ENCODE data around the gene C1orf53. TPM values are rescaled to one million over a fixed set of nuclear protein-coding genes. Genes with fewer than 3 reads are reported as not detected.

C1orf53 gene
- total and polyA plus RNA-seq, 2 of the 13 experiments (the other 11 are each of a cell fraction or from before 2014, with no cell fraction given) = 5.8 to 10.1 TPM

DNA sequence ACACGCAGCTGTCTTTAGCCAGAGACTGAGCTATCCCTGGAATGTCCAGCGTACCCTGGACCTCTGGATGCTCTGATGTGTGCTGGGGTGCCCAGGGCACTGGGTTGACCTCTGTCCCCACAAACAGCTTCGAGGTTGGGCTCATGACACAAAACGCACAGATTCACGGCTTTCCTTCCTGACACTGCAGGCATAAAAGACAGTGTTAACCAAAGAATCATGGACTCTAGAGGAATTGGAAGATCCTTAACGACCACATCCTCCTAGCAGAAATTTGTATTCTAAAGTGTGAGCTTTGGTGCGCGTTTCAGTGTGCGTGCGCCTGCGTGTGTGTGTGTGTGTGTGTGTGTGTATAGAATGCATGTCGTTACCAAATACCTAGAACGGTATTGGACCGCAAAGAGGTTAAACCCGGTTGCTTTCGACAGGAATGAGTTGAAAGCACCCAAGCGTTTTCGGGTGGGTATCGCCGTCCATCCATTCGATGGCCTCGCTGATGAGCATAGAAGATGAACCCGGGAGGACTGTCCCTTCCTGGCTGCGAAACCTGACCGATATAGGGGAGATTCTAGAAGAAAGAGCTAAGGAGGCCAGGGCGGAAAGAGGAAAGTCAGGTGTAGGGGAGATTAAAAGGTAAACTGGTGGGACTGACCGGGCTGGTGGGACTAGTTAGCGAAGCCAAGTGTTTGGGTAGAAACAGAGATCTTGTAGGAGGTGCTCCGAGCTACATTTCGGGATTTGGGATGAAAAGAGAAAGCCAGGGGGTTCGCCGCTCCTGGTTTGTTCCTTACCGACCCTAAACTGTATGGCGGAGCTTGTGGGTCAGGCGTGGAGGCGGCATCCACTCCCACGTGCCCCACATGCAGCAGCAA, 7.9 kb downstream of the C1orf53 start:
- in situ Hi-C loops (cut with HindIII; ENCODE audit: extremely low pct_ligation_motif_present, low pct_unique_long_range_greater_than_20kb) (loop anchor here (10.0 kb wide), 1 partner anchor 136 kb away; the partner anchor contains the start of gene DENND1B), intact Hi-C loops (cut with micrococcal nuclease; ENCODE audit: unreplicated experiment) (no loop called here)
- Histone ChIP-seq H3K36me3 (replicated peaks in 1 of 2; ENCODE audit: control insufficient read depth in 1 of 2, insufficient read depth in 2 of 2, low read length in 2 of 2) (no peaks in the 10 kb centered on the region), H3K27me3 (ENCODE audit: control insufficient read depth in 1 of 2, insufficient read depth in 2 of 2, low read length in 2 of 2) (peaks cover 11 to 62% of the 10 kb centered on the region in 2 experiments; a peak in 3 of 5 replicates), H3K27ac (ENCODE audit: extremely low read length, insufficient read depth, low read length) (no peak overlapping the region), H3K4me1 (ENCODE audit: insufficient read depth, low read length) (peaks cover 36% of the 10 kb centered on the region), H4K20me1 (ENCODE audit: insufficient read depth, low read length) (no peaks in the 10 kb centered on the region), H2AFZ (ENCODE audit: low read length) (no peak overlapping the region), H3K79me2 (ENCODE audit: insufficient read depth, low read length) (no peaks in the 10 kb centered on the region), H3K4me2 (ENCODE audit: low read depth, low read length) (peak overlapping the region; percentile 26; the same call in 1 of the 2 replicates), H3K4me3 (replicated peaks in 1 of 3; ENCODE audit: insufficient read depth in 1 of 3, low read depth in 2 of 3, low read length in 3 of 3) (no peak overlapping the region), H3K9ac (ENCODE audit: insufficient read depth, low read depth, low read length) (no peak overlapping the region), H3K9me3 (ENCODE audit: low read length) (no peaks in the 10 kb centered on the region)
- TF ChIP-seq TEAD3 (CRISPR knock-in tag; optimal IDR thresholded peaks at IDR 0.05; ENCODE audit: borderline replicate concordance) = peak; percentile 56
- TF ChIP-seq BRCA1 (CRISPR knock-in tag; IDR thresholded peaks at IDR 0.05) = no peak
- WGBS (ENCODE audit: low lambda C conversion rate) = 64% methylated on average over 34 of the region's 37 CpGs
- no TSS peak for BruUV-seq (replicated peaks)
- FAIRE-seq = no peak
- no peak for DNase-seq (ENCODE audit: low spot score)
- peak; percentile 38 for ATAC-seq
- CTCF ChIA-PET (ENCODE audit: low intra/inter-chr PET ratio, low total read pairs) = no interaction called here
- POLR2A ChIA-PET = interaction anchor here (2.2 kb wide), 1 partner anchor 8 kb away, joined by 7 read pairs; the partner anchor contains the start of gene C1orf53

DNA sequence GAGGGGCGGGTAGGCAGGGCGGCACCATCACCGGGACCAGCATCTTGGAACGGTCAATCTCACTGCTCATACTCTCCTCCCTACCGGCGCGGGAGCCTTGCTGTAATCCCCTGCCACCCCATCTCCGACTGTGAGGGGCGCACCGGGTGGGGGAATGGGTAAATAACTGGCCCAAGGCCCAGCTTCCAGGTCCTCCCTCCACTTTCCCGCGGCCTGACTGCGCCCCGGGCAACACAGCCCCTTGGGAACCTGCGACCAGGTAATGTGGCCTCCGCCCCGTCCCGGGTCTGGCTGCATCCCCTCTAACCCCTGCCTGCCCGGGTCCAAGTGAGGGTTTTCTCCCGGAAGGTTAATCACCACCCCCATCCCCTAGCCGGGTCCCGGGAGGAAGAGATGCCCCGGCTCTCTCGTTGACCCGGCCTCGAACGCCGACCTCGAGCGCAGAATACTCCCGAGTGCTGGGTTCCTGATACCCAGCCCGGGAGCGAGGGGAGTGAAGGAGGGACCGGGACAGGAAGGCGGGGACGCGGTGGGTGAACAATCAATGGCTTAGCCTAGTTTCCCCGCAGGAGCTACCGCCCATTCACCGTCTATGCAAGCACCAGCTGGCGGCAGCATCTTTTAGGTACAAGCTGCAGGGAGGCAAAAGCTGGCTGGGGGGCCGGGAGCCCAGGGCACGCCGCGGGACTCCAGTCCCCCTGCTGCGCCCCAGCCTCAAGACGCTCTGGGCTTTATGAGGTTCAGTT, 8.9 kb downstream of the C1orf53 start:
- ChIA-PET CTCF (ENCODE audit: low intra/inter-chr PET ratio, low total read pairs) (no interaction called here), POLR2A (interaction anchor here (2.2 kb wide), 1 partner anchor 9 kb away, joined by 7 read pairs; the partner anchor contains the start of gene C1orf53)
- no peak for TF ChIP-seq ZSCAN12 (CRISPR knock-in tag; IDR thresholded peaks at IDR 0.05)
- TF ChIP-seq, protein P1, sequence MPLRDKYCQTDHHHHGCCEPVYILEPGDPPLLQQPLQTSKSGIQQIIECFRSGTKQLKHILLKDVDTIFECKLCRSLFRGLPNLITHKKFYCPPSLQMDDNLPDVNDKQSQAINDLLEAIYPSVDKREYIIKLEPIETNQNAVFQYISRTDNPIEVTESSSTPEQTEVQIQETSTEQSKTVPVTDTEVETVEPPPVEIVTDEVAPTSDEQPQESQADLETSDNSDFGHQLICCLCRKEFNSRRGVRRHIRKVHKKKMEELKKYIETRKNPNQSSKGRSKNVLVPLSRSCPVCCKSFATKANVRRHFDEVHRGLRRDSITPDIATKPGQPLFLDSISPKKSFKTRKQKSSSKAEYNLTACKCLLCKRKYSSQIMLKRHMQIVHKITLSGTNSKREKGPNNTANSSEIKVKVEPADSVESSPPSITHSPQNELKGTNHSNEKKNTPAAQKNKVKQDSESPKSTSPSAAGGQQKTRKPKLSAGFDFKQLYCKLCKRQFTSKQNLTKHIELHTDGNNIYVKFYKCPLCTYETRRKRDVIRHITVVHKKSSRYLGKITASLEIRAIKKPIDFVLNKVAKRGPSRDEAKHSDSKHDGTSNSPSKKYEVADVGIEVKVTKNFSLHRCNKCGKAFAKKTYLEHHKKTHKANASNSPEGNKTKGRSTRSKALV (CRISPR knock-in tag; IDR thresholded peaks at IDR 0.05) = peak; percentile 13; the same call in 1 of the 2 replicates
- TF ChIP-seq, protein P2, sequence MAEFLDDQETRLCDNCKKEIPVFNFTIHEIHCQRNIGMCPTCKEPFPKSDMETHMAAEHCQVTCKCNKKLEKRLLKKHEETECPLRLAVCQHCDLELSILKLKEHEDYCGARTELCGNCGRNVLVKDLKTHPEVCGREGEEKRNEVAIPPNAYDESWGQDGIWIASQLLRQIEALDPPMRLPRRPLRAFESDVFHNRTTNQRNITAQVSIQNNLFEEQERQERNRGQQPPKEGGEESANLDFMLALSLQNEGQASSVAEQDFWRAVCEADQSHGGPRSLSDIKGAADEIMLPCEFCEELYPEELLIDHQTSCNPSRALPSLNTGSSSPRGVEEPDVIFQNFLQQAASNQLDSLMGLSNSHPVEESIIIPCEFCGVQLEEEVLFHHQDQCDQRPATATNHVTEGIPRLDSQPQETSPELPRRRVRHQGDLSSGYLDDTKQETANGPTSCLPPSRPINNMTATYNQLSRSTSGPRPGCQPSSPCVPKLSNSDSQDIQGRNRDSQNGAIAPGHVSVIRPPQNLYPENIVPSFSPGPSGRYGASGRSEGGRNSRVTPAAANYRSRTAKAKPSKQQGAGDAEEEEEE (CRISPR knock-in tag; IDR thresholded peaks at IDR 0.05; ENCODE audit: borderline replicate concordance) = no peak
- peak; percentile 26 for TF ChIP-seq HNRNPLL (IDR thresholded peaks at IDR 0.05; ENCODE audit: low read depth, low read length, poor library complexity, severe bottlenecking)
- TF ChIP-seq ZSCAN29 (CRISPR knock-in tag; conservative IDR thresholded peaks at IDR 0.05) = peak; percentile 75; the same call in 1 of the 2 replicates
- no peak for TF ChIP-seq ZNF264 (CRISPR knock-in tag; IDR thresholded peaks at IDR 0.05)
- TF ChIP-seq DR1 (CRISPR knock-in tag; IDR thresholded peaks at IDR 0.05) = no peak
- TF ChIP-seq HNRNPL (IDR thresholded peaks at IDR 0.05; ENCODE audit: low read depth, low read length) = 0 out of 2 replicates have a peak, but pooled peaks have one; percentile 12
- no CpG with 5 or more reads among the region's 47 CpGs for WGBS (ENCODE audit: low lambda C conversion rate)
- Histone ChIP-seq H3K9ac (ENCODE audit: insufficient read depth, low read depth, low read length) (no peak overlapping the region), H2AFZ (ENCODE audit: low read length) (no peak overlapping the region), H3K9me3 (ENCODE audit: low read length) (no peaks in the 10 kb centered on the region), H3K4me1 (ENCODE audit: insufficient read depth, low read length) (peaks cover 35% of the 10 kb centered on the region), H3K79me2 (ENCODE audit: insufficient read depth, low read length) (no peaks in the 10 kb centered on the region), H3K4me2 (ENCODE audit: low read depth, low read length) (peak overlapping the region; percentile 66), H3K27ac (ENCODE audit: extremely low read length, insufficient read depth, low read length) (no peak overlapping the region), H3K4me3 (replicated peaks in 1 of 3; ENCODE audit: insufficient read depth in 1 of 3, low read depth in 2 of 3, low read length in 3 of 3) (peak overlapping the region in 2 of 3 experiments; percentile 44 to 61; a peak in 4 of 6 replicates), H3K27me3 (ENCODE audit: control insufficient read depth in 1 of 2, insufficient read depth in 2 of 2, low read length in 2 of 2) (peaks cover 11 to 71% of the 10 kb centered on the region in 2 experiments; a peak in 4 of 5 replicates), H3K36me3 (replicated peaks in 1 of 2; ENCODE audit: control insufficient read depth in 1 of 2, insufficient read depth in 2 of 2, low read length in 2 of 2) (no peaks in the 10 kb centered on the region), H4K20me1 (ENCODE audit: insufficient read depth, low read length) (no peaks in the 10 kb centered on the region)
- FAIRE-seq (no peak), ATAC-seq (peak; percentile 21), DNase-seq (ENCODE audit: low spot score) (no peak)
- intact Hi-C loops (cut with micrococcal nuclease; ENCODE audit: unreplicated experiment) = no loop called here
- no TSS peak for BruUV-seq (replicated peaks)
- in situ Hi-C loops (cut with HindIII; ENCODE audit: extremely low pct_ligation_motif_present, low pct_unique_long_range_greater_than_20kb) = loop anchor here (10.0 kb wide), 1 partner anchor 136 kb away; the partner anchor contains the start of gene DENND1B

All from HepG2 (cell line).